Measurements from ENCODE around the gene TMEM14C. TPM values are rescaled to one million over a fixed set of nuclear protein-coding genes. Genes with fewer than 3 reads are reported as not detected.
"Not testable (repeated sequence)": the region's sequence is repeated elsewhere in the genome, so short reads cannot be mapped to it uniquely, and the experiment has no call there.

Gene TMEM14C
- total RNA-seq, 1 donor, result 142 TPM

- H3K4me3 ChIP-seq (ENCODE audit: low read depth, low read length), result no peak overlapping the region
- no peak for DNase-seq (ENCODE audit: low read depth)
- TF ChIP-seq, protein P1, sequence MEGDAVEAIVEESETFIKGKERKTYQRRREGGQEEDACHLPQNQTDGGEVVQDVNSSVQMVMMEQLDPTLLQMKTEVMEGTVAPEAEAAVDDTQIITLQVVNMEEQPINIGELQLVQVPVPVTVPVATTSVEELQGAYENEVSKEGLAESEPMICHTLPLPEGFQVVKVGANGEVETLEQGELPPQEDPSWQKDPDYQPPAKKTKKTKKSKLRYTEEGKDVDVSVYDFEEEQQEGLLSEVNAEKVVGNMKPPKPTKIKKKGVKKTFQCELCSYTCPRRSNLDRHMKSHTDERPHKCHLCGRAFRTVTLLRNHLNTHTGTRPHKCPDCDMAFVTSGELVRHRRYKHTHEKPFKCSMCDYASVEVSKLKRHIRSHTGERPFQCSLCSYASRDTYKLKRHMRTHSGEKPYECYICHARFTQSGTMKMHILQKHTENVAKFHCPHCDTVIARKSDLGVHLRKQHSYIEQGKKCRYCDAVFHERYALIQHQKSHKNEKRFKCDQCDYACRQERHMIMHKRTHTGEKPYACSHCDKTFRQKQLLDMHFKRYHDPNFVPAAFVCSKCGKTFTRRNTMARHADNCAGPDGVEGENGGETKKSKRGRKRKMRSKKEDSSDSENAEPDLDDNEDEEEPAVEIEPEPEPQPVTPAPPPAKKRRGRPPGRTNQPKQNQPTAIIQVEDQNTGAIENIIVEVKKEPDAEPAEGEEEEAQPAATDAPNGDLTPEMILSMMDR (IDR thresholded peaks at IDR 0.05; ENCODE audit: insufficient read depth, low read depth, low read length), result no peak
Measured at GRCh38 chr6:10733863-10734262, 11.0 kb downstream of the TMEM14C start.

GRCh38 chr6:10736731-10737130, 13.9 kb downstream of the TMEM14C start:
- TF ChIP-seq, protein P1 (IDR thresholded peaks at IDR 0.05; ENCODE audit: insufficient read depth, low read depth, low read length), result no peak
- DNase-seq (ENCODE audit: low read depth), result no peak

DNA sequence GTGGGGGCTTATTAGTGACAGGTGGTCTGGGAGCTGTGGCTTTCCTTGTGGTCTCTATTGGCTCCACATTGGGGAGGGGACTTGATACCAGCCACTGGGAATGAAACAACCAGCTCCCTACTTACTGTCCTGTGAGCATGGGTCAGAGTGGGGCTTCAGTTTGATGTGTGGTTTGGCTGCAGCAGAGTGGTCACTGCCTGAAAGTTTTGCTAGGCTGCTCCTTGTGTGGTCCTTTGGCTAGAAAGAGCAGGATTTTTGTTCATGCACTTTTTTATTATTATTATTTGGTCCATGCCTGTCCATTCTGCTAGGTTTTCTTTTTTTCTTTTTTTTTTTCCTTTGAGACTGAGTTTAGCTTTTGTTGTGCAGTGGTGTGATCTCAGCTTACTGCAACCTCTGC, 17.2 kb downstream of the TMEM14C start:
- TF ChIP-seq, protein P1 (IDR thresholded peaks at IDR 0.05; ENCODE audit: insufficient read depth, low read depth, low read length), result no peak
- DNase-seq (ENCODE audit: low read depth), result no peak
- no peak overlapping the region for H3K4me3 ChIP-seq (ENCODE audit: low read depth, low read length)

More at GRCh38 chr6:10736731-10737130, 13.9 kb downstream of the TMEM14C start:
- H3K4me3 ChIP-seq (ENCODE audit: low read depth, low read length), result no peak overlapping the region

- not testable (repeated sequence) for DNase-seq (ENCODE audit: low read depth); H3K4me3 ChIP-seq (ENCODE audit: low read depth, low read length)
Measured at GRCh38 chr6:10741643-10742042, 18.8 kb downstream of the TMEM14C start.

- no peak overlapping the region for H3K4me3 ChIP-seq (ENCODE audit: low read depth, low read length)
- TF ChIP-seq, protein P1 (IDR thresholded peaks at IDR 0.05; ENCODE audit: insufficient read depth, low read depth, low read length), result no peak
- DNase-seq (ENCODE audit: low read depth), result no peak
Measured at GRCh38 chr6:10742251-10742650, 19.4 kb downstream of the TMEM14C start.

DNA sequence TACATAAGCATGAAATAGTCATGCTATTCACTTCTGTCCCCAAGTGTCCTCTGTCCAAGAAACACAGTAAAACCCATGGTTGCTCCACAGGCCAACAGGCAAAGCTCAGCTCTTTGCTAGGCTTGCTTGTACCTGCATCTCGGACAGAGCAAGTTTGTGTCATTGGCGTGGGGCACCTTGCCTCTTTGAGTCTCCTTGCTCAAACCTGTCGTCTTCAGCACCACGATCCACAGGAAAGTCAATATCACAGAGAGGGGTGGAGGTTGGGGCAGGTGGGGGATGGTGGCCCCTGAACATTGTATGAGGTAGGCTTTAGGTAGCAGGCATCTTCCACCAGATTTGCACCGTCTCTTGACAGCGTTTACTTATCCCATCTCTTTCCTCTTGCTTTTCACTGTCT, 20.6 kb downstream of the TMEM14C start:
- no peak for DNase-seq (ENCODE audit: low read depth)
- H3K4me3 ChIP-seq (ENCODE audit: low read depth, low read length), result no peak overlapping the region
- TF ChIP-seq, protein P1 (IDR thresholded peaks at IDR 0.05; ENCODE audit: insufficient read depth, low read depth, low read length), result no peak

DNA sequence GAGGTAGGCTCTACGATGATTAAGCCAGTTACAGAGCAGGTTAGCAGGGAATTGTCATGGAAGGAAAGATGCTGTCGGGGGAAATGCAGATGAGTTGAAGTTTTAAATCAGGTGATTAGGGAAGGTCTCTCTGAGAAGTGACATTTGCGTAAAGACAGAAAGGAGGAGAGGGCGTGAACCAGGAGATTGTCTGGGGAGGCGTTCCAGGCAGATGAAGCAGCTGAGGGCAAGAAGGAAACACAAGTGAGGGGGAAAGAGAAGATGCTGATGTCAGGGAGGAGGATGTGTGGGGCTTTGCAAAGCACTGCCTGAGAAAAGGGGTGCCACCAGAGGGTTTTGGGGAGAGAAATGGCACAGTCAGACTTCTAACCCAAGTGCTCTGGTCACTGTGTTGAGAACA, 22.2 kb downstream of the TMEM14C start:
- H3K4me3 ChIP-seq (ENCODE audit: low read depth, low read length), result no peak overlapping the region
- no peak for DNase-seq (ENCODE audit: low read depth)
- TF ChIP-seq, protein P1 (IDR thresholded peaks at IDR 0.05; ENCODE audit: insufficient read depth, low read depth, low read length), result no peak

All from fibroblast of villous mesenchyme (primary cell).